GM19438 (cell line): ENCODE results near the gene APBA2.
"Not testable (repeated sequence)": the region's sequence is repeated elsewhere in the genome, so short reads cannot be mapped to it uniquely, and the experiment has no call there.

Experiments
- ATAC-seq: cut with Tn5 transposase; IDR thresholded peaks from one replicate; pipeline ENCODE4 v1.9.1; 2021; ENCODE audit warnings: low read depth; ENCODE audit not compliant: unreplicated experiment

APBA2 gene

GRCh38 chr15:28885630-28886430 lies at the start of gene APBA2:
Gene APBA2 (plus strand): TSS chr15:28885974. CDS start chr15:29053885, 167,911 bp downstream.
- ATAC-seq = no peak

GRCh38 chr15:28840285-28840684 lies 45.5 kb upstream of the APBA2 start:
- ATAC-seq = not testable (repeated sequence)

GRCh38 chr15:28842210-28842609 lies 43.6 kb upstream of the APBA2 start:
- ATAC-seq = not testable (repeated sequence)

- not testable (repeated sequence) for ATAC-seq
Observed at GRCh38 chr15:28843520-28843919, 42.3 kb upstream of the APBA2 start.

- ATAC-seq = not testable (repeated sequence)
Observed at GRCh38 chr15:28844147-28844546, 41.6 kb upstream of the APBA2 start.

GRCh38 chr15:28847247-28847646 lies 38.5 kb upstream of the APBA2 start:
- not testable (repeated sequence) for ATAC-seq

GRCh38 chr15:28847959-28848358 lies 37.8 kb upstream of the APBA2 start:
- ATAC-seq = not testable (repeated sequence)

GRCh38 chr15:28848521-28848920 lies 37.3 kb upstream of the APBA2 start, which contains the start of gene GOLGA6L7:
Gene GOLGA6L7 (minus strand): TSS chr15:28848644. CDS start chr15:28848549, 95 bp downstream.
- ATAC-seq = not testable (repeated sequence)

GRCh38 chr15:28849271-28849670 lies 36.5 kb upstream of the APBA2 start:
- ATAC-seq = not testable (repeated sequence)

GRCh38 chr15:28849766-28850165 lies 36.0 kb upstream of the APBA2 start:
- ATAC-seq = not testable (repeated sequence)

GRCh38 chr15:28853654-28854053 lies 32.1 kb upstream of the APBA2 start:
- not testable (repeated sequence) for ATAC-seq

- not testable (repeated sequence) for ATAC-seq
Observed at GRCh38 chr15:28854578-28854977, 31.2 kb upstream of the APBA2 start.

- ATAC-seq = no peak
Observed at GRCh38 chr15:28861031-28861534, 24.7 kb upstream of the APBA2 start.

GRCh38 chr15:28861589-28862293 lies 24.0 kb upstream of the APBA2 start:
- not testable (repeated sequence) for ATAC-seq

GRCh38 chr15:28868744-28869345 lies 16.9 kb upstream of the APBA2 start:
- no peak for ATAC-seq

GRCh38 chr15:28871168-28871567 lies 14.6 kb upstream of the APBA2 start:
- no peak for ATAC-seq

- ATAC-seq = no peak
Observed at GRCh38 chr15:28873006-28873405, 12.8 kb upstream of the APBA2 start.

GRCh38 chr15:28873585-28874190 lies 12.1 kb upstream of the APBA2 start:
- ATAC-seq = no peak

GRCh38 chr15:28875461-28876000 lies 10.2 kb upstream of the APBA2 start:
- no peak for ATAC-seq

- no peak for ATAC-seq
Observed at GRCh38 chr15:28876131-28876844, 9.5 kb upstream of the APBA2 start.
